Activated naive CD4-positive, alpha-beta T cell treated with anti-CD3 and anti-CD28 coated beads, Interleukin-2, amount 50 U/mL, for 24 hours (primary cell): ENCODE results near the gene SESN1.
A peak's percentile ranks its signal among the peaks of the same experiment; 100 is the strongest.

ENCODE experiments used
- H3K27ac Mint-ChIP-seq: one replicate; pipeline ENCODE4 v1.8.0; 2021; ENCODE audit warnings: mild to moderate bottlenecking, mixed read lengths
- H3K27me3 Mint-ChIP-seq: one replicate; pipeline ENCODE4 v1.8.0; 2021; ENCODE audit warnings: mixed read lengths
- H3K36me3 Mint-ChIP-seq: one replicate; pipeline ENCODE4 v1.8.0; 2021; ENCODE audit warnings: mixed read lengths
- H3K4me1 Mint-ChIP-seq: one replicate; pipeline ENCODE4 v1.8.0; 2021; ENCODE audit warnings: mixed read lengths
- H3K4me3 Mint-ChIP-seq: one replicate; pipeline ENCODE4 v1.8.0; 2021; ENCODE audit warnings: mild to moderate bottlenecking, mixed read lengths
- H3K9me3 Mint-ChIP-seq: one replicate; pipeline ENCODE4 v1.8.0; 2021; ENCODE audit warnings: mixed read lengths

SESN1 gene

DNA sequence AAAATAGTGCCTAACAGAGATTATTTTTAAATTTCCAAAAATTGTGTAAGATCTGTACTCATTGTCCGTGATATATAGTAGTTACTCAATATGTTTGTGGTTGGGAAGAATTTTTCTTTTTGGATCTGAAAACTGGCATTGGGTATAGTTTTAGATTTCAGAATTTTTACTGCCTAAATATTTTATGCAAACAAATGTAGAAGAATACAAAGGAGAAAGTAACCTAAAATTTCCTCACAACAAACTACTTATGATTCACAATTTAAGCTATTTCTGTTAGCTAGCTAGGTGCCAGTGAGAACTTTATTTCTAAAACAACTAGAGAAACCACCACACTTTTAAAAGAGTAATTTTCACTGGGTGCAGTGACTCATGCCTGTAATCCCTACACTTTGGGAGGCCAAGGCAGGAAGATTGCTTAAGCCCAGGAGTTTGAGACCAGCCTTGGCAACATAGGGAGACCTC lies 38.8 kb downstream of the SESN1 start:
- peaks cover 43% of the 10 kb centered on the region for H3K4me1 Mint-ChIP-seq
- no peaks in the 10 kb centered on the region for H3K9me3 Mint-ChIP-seq
- no peak overlapping the region for H3K27ac Mint-ChIP-seq
- H3K4me3 Mint-ChIP-seq = no peak overlapping the region
- H3K36me3 Mint-ChIP-seq = no peaks in the 10 kb centered on the region
- H3K27me3 Mint-ChIP-seq = no peaks in the 10 kb centered on the region

DNA sequence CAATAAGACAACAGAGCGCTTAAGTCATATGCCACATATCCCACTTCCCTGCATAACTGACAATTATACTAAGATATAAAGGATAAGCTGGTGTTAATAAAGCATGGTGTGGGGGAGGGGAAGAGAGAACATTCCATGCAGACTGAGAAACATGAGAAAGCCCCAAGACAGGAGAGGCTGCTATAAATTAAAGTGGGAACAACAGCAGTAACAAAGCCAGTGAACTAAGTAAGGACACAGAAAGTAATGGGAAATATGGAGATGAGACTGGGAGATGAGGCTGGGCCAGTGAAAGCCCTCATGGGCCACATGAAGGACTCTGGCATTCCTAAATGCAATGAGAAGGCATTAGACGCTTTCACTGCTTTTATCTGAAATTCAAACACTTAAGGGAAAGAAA lies 41.3 kb downstream of the SESN1 start:
- H3K4me1 Mint-ChIP-seq = peaks cover 40% of the 10 kb centered on the region
- peaks cover 5% of the 10 kb centered on the region for H3K36me3 Mint-ChIP-seq
- H3K27me3 Mint-ChIP-seq = no peaks in the 10 kb centered on the region
- H3K27ac Mint-ChIP-seq = peak overlapping the region; percentile 3
- H3K9me3 Mint-ChIP-seq = peaks cover 5% of the 10 kb centered on the region
- no peak overlapping the region for H3K4me3 Mint-ChIP-seq

- H3K4me1 Mint-ChIP-seq = peaks cover 43% of the 10 kb centered on the region
- peaks cover 5% of the 10 kb centered on the region for H3K36me3 Mint-ChIP-seq
- no peak overlapping the region for H3K4me3 Mint-ChIP-seq
- peaks cover 5% of the 10 kb centered on the region for H3K9me3 Mint-ChIP-seq
- H3K27me3 Mint-ChIP-seq = no peaks in the 10 kb centered on the region
- no peak overlapping the region for H3K27ac Mint-ChIP-seq
Observed at GRCh38 chr6:109052852-109053251, 41.8 kb downstream of the SESN1 start.

DNA sequence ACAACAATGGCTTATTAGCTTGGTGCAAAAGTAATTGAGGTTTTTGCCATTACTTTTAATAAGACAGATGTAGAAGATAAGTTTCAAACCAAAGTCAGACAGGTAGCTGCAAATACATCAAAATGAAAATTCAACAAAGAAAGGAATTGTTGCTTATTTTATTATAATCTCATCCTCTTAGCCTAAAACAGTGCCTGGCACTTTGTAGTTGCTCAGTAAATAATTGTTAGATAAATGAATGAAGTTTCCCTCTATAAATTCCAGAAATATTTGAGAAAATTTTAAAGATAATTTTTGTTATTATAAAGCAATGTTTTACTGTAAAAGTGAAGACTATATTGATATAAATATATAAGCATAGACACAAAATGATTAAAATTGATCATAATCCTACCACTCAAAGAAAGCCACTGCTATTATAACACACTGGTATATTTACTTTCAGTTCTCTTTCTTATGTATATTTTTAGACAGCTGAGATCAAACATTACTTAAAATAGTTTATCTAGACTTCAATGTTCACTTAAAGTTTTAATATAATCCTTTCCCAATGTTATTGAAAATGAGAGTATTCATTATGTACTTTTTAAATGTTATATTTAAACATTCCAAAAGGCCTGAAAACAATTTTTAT lies 42.5 kb downstream of the SESN1 start:
- Mint-ChIP-seq H3K9me3 (peaks cover 5% of the 10 kb centered on the region), H3K27ac (no peak overlapping the region), H3K36me3 (peaks cover 5% of the 10 kb centered on the region), H3K4me1 (peaks cover 43% of the 10 kb centered on the region), H3K4me3 (no peak overlapping the region), H3K27me3 (no peaks in the 10 kb centered on the region)

- Mint-ChIP-seq H3K9me3 (peaks cover 5% of the 10 kb centered on the region), H3K27me3 (no peaks in the 10 kb centered on the region), H3K36me3 (peaks cover 5% of the 10 kb centered on the region), H3K4me3 (no peak overlapping the region), H3K4me1 (peaks cover 43% of the 10 kb centered on the region), H3K27ac (no peak overlapping the region)
Observed at GRCh38 chr6:109051301-109052017, 43.2 kb downstream of the SESN1 start.

GRCh38 chr6:109050447-109051102 lies 44.1 kb downstream of the SESN1 start:
- H3K27ac Mint-ChIP-seq = no peak overlapping the region
- H3K36me3 Mint-ChIP-seq = peaks cover 5% of the 10 kb centered on the region
- peaks cover 5% of the 10 kb centered on the region for H3K9me3 Mint-ChIP-seq
- H3K4me1 Mint-ChIP-seq = peaks cover 43% of the 10 kb centered on the region
- no peaks in the 10 kb centered on the region for H3K27me3 Mint-ChIP-seq
- H3K4me3 Mint-ChIP-seq = no peak overlapping the region

GRCh38 chr6:109050012-109050411 lies 44.6 kb downstream of the SESN1 start:
- H3K27me3 Mint-ChIP-seq = no peaks in the 10 kb centered on the region
- H3K4me1 Mint-ChIP-seq = peaks cover 43% of the 10 kb centered on the region
- no peak overlapping the region for H3K4me3 Mint-ChIP-seq
- H3K36me3 Mint-ChIP-seq = peaks cover 5% of the 10 kb centered on the region
- H3K27ac Mint-ChIP-seq = no peak overlapping the region
- peaks cover 5% of the 10 kb centered on the region for H3K9me3 Mint-ChIP-seq

DNA sequence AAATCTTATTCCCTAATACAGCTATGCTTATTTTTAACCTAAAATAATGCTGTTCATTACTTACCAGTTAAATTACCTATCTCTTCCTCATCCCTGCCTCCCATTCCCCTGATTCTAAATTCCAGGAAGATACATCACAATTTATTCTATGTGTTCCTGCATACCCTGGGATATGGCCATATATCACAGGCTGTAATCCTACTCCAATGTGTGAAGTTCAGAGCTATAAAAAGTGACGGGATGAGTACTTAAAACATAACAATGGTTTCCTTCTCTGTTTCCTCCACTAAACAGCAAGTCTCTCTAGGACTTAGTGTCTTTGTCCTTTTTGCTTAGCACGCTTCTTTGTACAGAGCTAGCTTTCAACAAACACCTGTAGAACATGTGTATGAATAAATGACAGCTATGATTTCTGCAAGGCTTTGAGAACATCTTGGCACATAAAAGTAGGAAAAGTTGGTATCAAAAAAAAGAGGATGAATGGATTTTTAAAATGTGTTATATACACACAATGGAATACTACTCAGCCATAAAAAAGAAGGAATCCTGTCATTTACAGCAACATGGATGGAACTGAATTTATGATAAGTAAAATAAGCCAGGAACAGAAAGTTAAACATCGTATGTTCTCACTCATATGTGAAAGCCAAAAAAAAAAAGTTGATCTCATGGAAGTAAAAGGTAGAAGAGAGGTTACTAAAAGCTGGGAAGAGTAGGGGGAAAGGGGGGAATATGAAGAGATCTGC lies 45.8 kb downstream of the SESN1 start:
- no peaks in the 10 kb centered on the region for H3K27me3 Mint-ChIP-seq
- H3K36me3 Mint-ChIP-seq = peaks cover 5% of the 10 kb centered on the region
- peaks cover 43% of the 10 kb centered on the region for H3K4me1 Mint-ChIP-seq
- peaks cover 5% of the 10 kb centered on the region for H3K9me3 Mint-ChIP-seq
- no peak overlapping the region for H3K4me3 Mint-ChIP-seq
- H3K27ac Mint-ChIP-seq = peak overlapping the region; percentile 52

- Mint-ChIP-seq H3K9me3 (peaks cover 11% of the 10 kb centered on the region), H3K27ac (no peak overlapping the region), H3K4me1 (peaks cover 41% of the 10 kb centered on the region), H3K4me3 (no peak overlapping the region), H3K27me3 (no peaks in the 10 kb centered on the region), H3K36me3 (peaks cover 7% of the 10 kb centered on the region)
Observed at GRCh38 chr6:109048176-109048575, 46.5 kb downstream of the SESN1 start.

DNA sequence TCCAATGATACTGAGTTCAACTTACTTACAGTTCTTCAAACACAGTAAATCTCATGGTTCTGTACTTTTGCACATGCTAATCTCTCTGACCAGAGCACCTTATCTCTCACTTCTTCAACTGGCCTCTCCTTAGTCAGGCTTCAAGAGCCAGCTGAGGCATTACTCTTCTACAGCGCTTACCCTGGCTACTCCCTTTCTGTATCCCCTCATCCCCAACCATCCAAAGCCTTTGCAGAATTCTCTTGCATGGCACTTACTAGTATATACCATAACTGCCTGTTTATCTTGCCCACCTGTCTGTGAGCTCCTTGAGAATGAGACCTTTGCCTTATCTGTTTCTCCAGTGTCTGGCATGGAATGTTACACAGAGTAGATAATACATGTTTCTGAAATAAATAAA lies 49.2 kb downstream of the SESN1 start:
- no peaks in the 10 kb centered on the region for H3K27me3 Mint-ChIP-seq
- peaks cover 20% of the 10 kb centered on the region for H3K4me1 Mint-ChIP-seq
- H3K4me3 Mint-ChIP-seq = no peak overlapping the region
- peaks cover 11% of the 10 kb centered on the region for H3K9me3 Mint-ChIP-seq
- H3K27ac Mint-ChIP-seq = peak overlapping the region; percentile 6
- peaks cover 8% of the 10 kb centered on the region for H3K36me3 Mint-ChIP-seq

DNA sequence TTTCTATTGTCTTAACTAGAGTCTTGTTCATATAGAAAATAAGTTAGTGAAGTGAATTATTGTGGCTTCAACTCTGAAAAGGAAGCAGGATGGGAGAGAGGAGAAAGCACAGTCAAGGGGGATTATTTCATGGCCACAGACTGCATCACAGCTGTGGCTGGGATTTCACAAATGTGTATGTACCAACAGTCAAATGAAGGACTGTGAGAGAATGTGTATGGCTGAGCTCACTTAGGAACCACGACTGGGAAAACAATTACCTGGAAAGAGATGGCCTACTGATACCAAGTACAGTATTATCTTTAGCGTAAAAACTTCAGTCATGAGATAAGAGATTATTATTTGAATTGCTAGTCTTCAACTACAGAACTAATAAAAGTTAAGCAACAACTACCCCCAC lies 54.9 kb downstream of the SESN1 start:
- H3K9me3 Mint-ChIP-seq = peaks cover 6% of the 10 kb centered on the region
- no peak overlapping the region for H3K27ac Mint-ChIP-seq
- no peaks in the 10 kb centered on the region for H3K27me3 Mint-ChIP-seq
- peaks cover 43% of the 10 kb centered on the region for H3K4me1 Mint-ChIP-seq
- H3K4me3 Mint-ChIP-seq = no peak overlapping the region
- peaks cover 3% of the 10 kb centered on the region for H3K36me3 Mint-ChIP-seq

- peaks cover 6% of the 10 kb centered on the region for H3K9me3 Mint-ChIP-seq
- no peak overlapping the region for H3K27ac Mint-ChIP-seq
- no peaks in the 10 kb centered on the region for H3K27me3 Mint-ChIP-seq
- H3K4me1 Mint-ChIP-seq = peaks cover 45% of the 10 kb centered on the region
- H3K36me3 Mint-ChIP-seq = peaks cover 3% of the 10 kb centered on the region
- H3K4me3 Mint-ChIP-seq = no peak overlapping the region
Observed at GRCh38 chr6:109038837-109039398, 55.7 kb downstream of the SESN1 start.

- no peak overlapping the region for H3K4me3 Mint-ChIP-seq
- H3K9me3 Mint-ChIP-seq = no peaks in the 10 kb centered on the region
- H3K36me3 Mint-ChIP-seq = peaks cover 2% of the 10 kb centered on the region
- H3K4me1 Mint-ChIP-seq = peaks cover 56% of the 10 kb centered on the region
- no peak overlapping the region for H3K27ac Mint-ChIP-seq
- no peaks in the 10 kb centered on the region for H3K27me3 Mint-ChIP-seq
Observed at GRCh38 chr6:109036574-109037294, 57.9 kb downstream of the SESN1 start.

GRCh38 chr6:109034526-109034925 lies 60.1 kb downstream of the SESN1 start:
- Mint-ChIP-seq H3K4me1 (peaks cover 53% of the 10 kb centered on the region), H3K27ac (no peak overlapping the region), H3K9me3 (no peaks in the 10 kb centered on the region), H3K36me3 (peaks cover 2% of the 10 kb centered on the region), H3K4me3 (no peak overlapping the region), H3K27me3 (no peaks in the 10 kb centered on the region)

DNA sequence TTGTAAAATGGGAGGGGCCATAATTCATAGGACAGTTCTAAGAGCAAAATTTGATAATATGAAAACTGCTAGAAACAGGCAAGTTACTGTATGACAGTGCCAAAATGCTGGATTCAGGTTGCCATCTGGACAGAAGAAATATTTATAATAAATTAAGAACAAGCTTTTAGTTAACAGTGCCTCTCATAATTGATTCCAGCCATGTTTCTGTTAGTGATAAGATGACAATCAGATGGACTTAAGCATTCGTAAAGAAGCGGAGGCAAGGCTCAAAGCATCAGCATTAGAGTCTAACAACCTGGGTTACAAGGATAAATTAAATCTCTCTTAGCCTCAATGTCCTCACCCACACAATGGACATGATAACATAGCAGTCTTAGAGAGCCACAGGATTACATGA lies 61.0 kb downstream of the SESN1 start:
- H3K4me3 Mint-ChIP-seq = no peak overlapping the region
- no peaks in the 10 kb centered on the region for H3K27me3 Mint-ChIP-seq
- no peaks in the 10 kb centered on the region for H3K9me3 Mint-ChIP-seq
- no peak overlapping the region for H3K27ac Mint-ChIP-seq
- H3K36me3 Mint-ChIP-seq = peaks cover 2% of the 10 kb centered on the region
- H3K4me1 Mint-ChIP-seq = peaks cover 50% of the 10 kb centered on the region
